ENCODE data around the gene CSKMT.

- no peak for TF ChIP-seq TAF1 (IDR thresholded peaks at IDR 0.05; ENCODE audit: borderline replicate concordance, low read depth, low read length)
- no peak for TF ChIP-seq POLR2AphosphoS5 (IDR thresholded peaks at IDR 0.05; ENCODE audit: low read depth, low read length)
- no peak for TF ChIP-seq POLR2A (IDR thresholded peaks at IDR 0.05; ENCODE audit: low read depth, low read length)
Observed at GRCh38 chr11:62705413-62705812, 40.3 kb downstream of the CSKMT start.

All from GM12892 (cell line).